GM19043 (cell line): ENCODE results near the gene EBF4.

Experiments used
- ATAC-seq: cut with Tn5 transposase; IDR thresholded peaks from one replicate; pipeline ENCODE4 v1.9.1; 2021; ENCODE audit warnings: low read depth; ENCODE audit not compliant: unreplicated experiment

The EBF4 gene

GRCh38 chr20:2783908-2784566 is 91.5 kb downstream of the EBF4 start:
- ATAC-seq: no peak

GRCh38 chr20:2793471-2793870 is 100.9 kb downstream of the EBF4 start:
- ATAC-seq: no peak

- no peak for ATAC-seq
Observed at GRCh38 chr20:2794202-2794748, 101.7 kb downstream of the EBF4 start.

GRCh38 chr20:2794866-2795447 is 102.4 kb downstream of the EBF4 start:
- no peak for ATAC-seq

GRCh38 chr20:2795451-2795850 is 102.9 kb downstream of the EBF4 start:
- ATAC-seq: no peak

GRCh38 chr20:2796011-2796660 is 103.6 kb downstream of the EBF4 start:
- ATAC-seq: no peak

GRCh38 chr20:2797136-2797983 is 104.8 kb downstream of the EBF4 start:
- ATAC-seq: no peak

GRCh38 chr20:2798095-2798805 is 105.7 kb downstream of the EBF4 start:
- ATAC-seq: no peak

GRCh38 chr20:2798814-2799213 is 106.2 kb downstream of the EBF4 start:
- ATAC-seq: no peak

GRCh38 chr20:2799271-2799670 is 106.7 kb downstream of the EBF4 start:
- ATAC-seq: no peak

- ATAC-seq: no peak
Observed at GRCh38 chr20:2799688-2800520, 107.3 kb downstream of the EBF4 start.

GRCh38 chr20:2800521-2801285 is 108.1 kb downstream of the EBF4 start, which contains the start of gene CPXM1:
TSS of gene CPXM1 (minus strand) at chr20:2800627. CDS start at chr20:2800572, 55 bp downstream.
- peak; percentile 64 for ATAC-seq

GRCh38 chr20:2801286-2801728 is 108.7 kb downstream of the EBF4 start:
- ATAC-seq: peak; percentile 5

GRCh38 chr20:2804041-2804828 is 111.7 kb downstream of the EBF4 start:
- no peak for ATAC-seq

GRCh38 chr20:2804852-2805688 is 112.5 kb downstream of the EBF4 start:
- no peak for ATAC-seq

- ATAC-seq: no peak
Observed at GRCh38 chr20:2805689-2806350, 113.2 kb downstream of the EBF4 start.
